Effector CD8-positive, alpha-beta T cell (primary cell): ENCODE measurements around the gene CAMTA1.

Experiments used
- DNase-seq: peaks from one replicate; lab custom pipeline; 2025; lab: John Stamatoyannopoulos, UW

CAMTA1 gene

GRCh38 chr1:6928106-6928885 is 143.0 kb downstream of the CAMTA1 start:
- no peak for DNase-seq

- no peak for DNase-seq
Observed at GRCh38 chr1:6930732-6931300, 145.6 kb downstream of the CAMTA1 start.

- DNase-seq, result no peak
Observed at GRCh38 chr1:6935361-6935883, 150.2 kb downstream of the CAMTA1 start.

- DNase-seq, result no peak
Observed at GRCh38 chr1:6935911-6936690, 150.8 kb downstream of the CAMTA1 start.

GRCh38 chr1:6937048-6937447 is 151.8 kb downstream of the CAMTA1 start:
- no peak for DNase-seq

- DNase-seq, result no peak
Observed at GRCh38 chr1:6939363-6939762, 154.1 kb downstream of the CAMTA1 start.

GRCh38 chr1:6941786-6942185 is 156.5 kb downstream of the CAMTA1 start:
- DNase-seq, result no peak

GRCh38 chr1:6942990-6943389 is 157.7 kb downstream of the CAMTA1 start:
- DNase-seq, result no peak

GRCh38 chr1:6944434-6944833 is 159.2 kb downstream of the CAMTA1 start:
- no peak for DNase-seq

- no peak for DNase-seq
Observed at GRCh38 chr1:6947952-6948351, 162.7 kb downstream of the CAMTA1 start.

GRCh38 chr1:6948416-6948815 is 163.2 kb downstream of the CAMTA1 start:
- no peak for DNase-seq

GRCh38 chr1:6948861-6949260 is 163.6 kb downstream of the CAMTA1 start:
- no peak for DNase-seq

GRCh38 chr1:6950001-6950765 is 164.9 kb downstream of the CAMTA1 start:
- no peak for DNase-seq

- DNase-seq, result no peak
Observed at GRCh38 chr1:6951536-6951935, 166.3 kb downstream of the CAMTA1 start.

- DNase-seq, result no peak
Observed at GRCh38 chr1:6953216-6953615, 168.0 kb downstream of the CAMTA1 start.

GRCh38 chr1:6953907-6954364 is 168.7 kb downstream of the CAMTA1 start:
- DNase-seq, result no peak

GRCh38 chr1:6954591-6954990 is 169.3 kb downstream of the CAMTA1 start:
- no peak for DNase-seq

GRCh38 chr1:6955357-6956094 is 170.3 kb downstream of the CAMTA1 start:
- no peak for DNase-seq

GRCh38 chr1:6956488-6957159 is 171.4 kb downstream of the CAMTA1 start:
- no peak for DNase-seq

- no peak for DNase-seq
Observed at GRCh38 chr1:6957341-6957740, 172.1 kb downstream of the CAMTA1 start.
